Measurements from ENCODE around the gene ZBTB37.

The ZBTB37 gene

DNA sequence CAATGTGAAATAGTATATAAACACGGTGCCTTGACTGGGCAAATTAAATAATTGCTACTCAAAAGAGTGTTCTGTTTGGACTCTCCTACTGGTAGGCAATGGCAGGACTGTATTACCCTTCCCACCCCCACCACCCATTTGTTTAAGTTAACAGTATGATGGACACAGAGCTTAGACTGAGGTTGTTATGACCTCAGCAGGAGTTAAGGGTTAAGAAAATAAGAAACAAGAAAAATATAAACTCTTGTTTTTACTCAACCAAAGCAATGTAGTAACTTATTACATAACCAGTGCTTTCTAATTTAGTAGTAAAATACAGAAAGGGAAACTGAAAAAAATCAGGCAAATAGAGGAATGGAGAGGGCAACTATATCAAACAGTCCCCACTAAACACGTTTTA lies 68.9 kb downstream of the ZBTB37 start:
- Histone ChIP-seq H2BK15ac (replicated peaks; ENCODE audit: low read depth) (no peak overlapping the region), H4K8ac (ENCODE audit: low read depth, low read length) (no peak overlapping the region), H3K27ac (ENCODE audit: low read depth, low read length) (no peak overlapping the region), H3K4ac (ENCODE audit: low read depth, low read length) (no peak overlapping the region), H3K4me2 (ENCODE audit: low read length) (no peak overlapping the region), H3K79me2 (ENCODE audit: control insufficient read depth, insufficient read depth, low read length) (no peaks in the 10 kb centered on the region), H2BK120ac (ENCODE audit: low read depth, low read length) (no peak overlapping the region), H3K79me1 (ENCODE audit: low read length) (no peaks in the 10 kb centered on the region), H2BK5ac (ENCODE audit: low read length) (no peak overlapping the region), H3K4me3 (ENCODE audit: low read length) (no peak overlapping the region), H3K9ac (ENCODE audit: low read length) (no peak overlapping the region), H3K18ac (ENCODE audit: low read length) (no peak overlapping the region), H3K4me1 (ENCODE audit: control insufficient read depth, low read depth, low read length) (no peaks in the 10 kb centered on the region), H3K23ac (ENCODE audit: low read length) (no peak overlapping the region), H3K27me3 (ENCODE audit: insufficient read depth, low read length, poor library complexity) (no peaks in the 10 kb centered on the region), H3K56ac (ENCODE audit: low read length) (no peak overlapping the region), H2AK5ac (ENCODE audit: low read length) (no peak overlapping the region), H3K36me3 (ENCODE audit: control insufficient read depth, insufficient read depth, low read length) (no peaks in the 10 kb centered on the region), H4K5ac (ENCODE audit: low read length) (no peak overlapping the region)
- DNase-seq = no peak
- WGBS (ENCODE audit: extremely low coverage, insufficient coverage, low lambda C conversion rate) = no CpG with 5 or more reads among the region's 2 CpGs

DNA sequence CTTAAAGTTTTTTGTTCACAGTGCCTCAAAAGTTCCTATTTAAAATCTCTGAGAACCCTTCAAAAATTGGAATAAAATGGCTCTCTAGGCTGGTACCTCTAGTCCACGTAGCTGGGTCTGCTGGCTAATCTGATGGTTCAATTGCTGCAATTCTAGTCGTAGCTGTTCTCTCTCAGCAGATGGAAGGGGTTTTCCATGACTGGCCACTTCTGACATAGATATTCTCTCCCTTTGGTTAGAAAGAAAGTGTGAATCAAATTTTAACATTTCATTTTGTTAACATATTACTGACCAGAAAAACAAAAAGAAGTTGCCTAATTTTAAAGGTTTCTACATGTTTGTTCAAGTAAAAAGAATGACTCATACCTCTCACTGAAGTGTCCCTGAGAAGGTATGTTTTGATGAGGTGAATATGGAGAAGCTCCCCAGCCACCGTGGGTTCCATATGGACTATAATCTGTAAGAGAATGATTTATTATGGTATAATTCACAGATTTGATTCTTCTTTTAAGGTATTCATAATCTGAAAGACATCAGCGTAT lies 78.3 kb downstream of the ZBTB37 start:
- Histone ChIP-seq H3K27ac (ENCODE audit: low read depth, low read length) (no peak overlapping the region), H3K79me1 (ENCODE audit: low read length) (no peaks in the 10 kb centered on the region), H3K18ac (ENCODE audit: low read length) (no peak overlapping the region), H3K36me3 (ENCODE audit: control insufficient read depth, insufficient read depth, low read length) (peaks cover 9% of the 10 kb centered on the region), H3K23ac (ENCODE audit: low read length) (no peak overlapping the region), H3K4me1 (ENCODE audit: control insufficient read depth, low read depth, low read length) (no peaks in the 10 kb centered on the region), H2BK5ac (ENCODE audit: low read length) (no peak overlapping the region), H3K4ac (ENCODE audit: low read depth, low read length) (no peak overlapping the region), H4K5ac (ENCODE audit: low read length) (no peak overlapping the region), H4K8ac (ENCODE audit: low read depth, low read length) (no peak overlapping the region), H2BK15ac (replicated peaks; ENCODE audit: low read depth) (no peak overlapping the region), H3K56ac (ENCODE audit: low read length) (no peak overlapping the region), H3K9ac (ENCODE audit: low read length) (no peak overlapping the region), H3K27me3 (ENCODE audit: insufficient read depth, low read length, poor library complexity) (no peaks in the 10 kb centered on the region), H2AK5ac (ENCODE audit: low read length) (no peak overlapping the region), H3K4me2 (ENCODE audit: low read length) (no peak overlapping the region), H3K79me2 (ENCODE audit: control insufficient read depth, insufficient read depth, low read length) (no peaks in the 10 kb centered on the region), H2BK120ac (ENCODE audit: low read depth, low read length) (no peak overlapping the region), H3K4me3 (ENCODE audit: low read length) (no peak overlapping the region)
- no peak for DNase-seq
- no CpG with 5 or more reads among the region's 4 CpGs for WGBS (ENCODE audit: extremely low coverage, insufficient coverage, low lambda C conversion rate)

DNA sequence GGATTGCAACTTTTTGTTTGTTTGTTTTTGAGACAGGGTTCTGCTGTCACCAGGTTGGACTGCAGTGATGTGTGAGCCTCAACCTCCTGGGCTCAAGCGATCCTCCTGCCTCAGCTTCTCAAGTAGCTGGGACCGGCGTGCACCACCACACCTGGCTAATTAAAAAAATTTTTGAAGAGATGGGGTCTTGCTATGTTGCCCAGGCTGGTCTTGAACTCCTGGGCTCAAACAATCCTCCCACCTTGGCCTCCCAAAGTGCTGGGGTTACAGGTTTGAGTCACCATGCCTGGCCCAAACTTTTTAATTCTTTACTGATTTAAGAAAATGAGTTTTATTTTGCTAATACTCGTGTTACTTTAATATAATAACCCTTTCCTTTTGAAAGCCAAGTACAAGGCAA lies 80.4 kb downstream of the ZBTB37 start:
- H3K36me3 ChIP-seq (ENCODE audit: control insufficient read depth, insufficient read depth, low read length) = peaks cover 6% of the 10 kb centered on the region
- no peak overlapping the region for H2BK5ac ChIP-seq (ENCODE audit: low read length)
- H3K4me2 ChIP-seq (ENCODE audit: low read length) = no peak overlapping the region
- no peak overlapping the region for H2AK5ac ChIP-seq (ENCODE audit: low read length)
- H3K56ac ChIP-seq (ENCODE audit: low read length) = no peak overlapping the region
- H3K23ac ChIP-seq (ENCODE audit: low read length) = no peak overlapping the region
- H3K27me3 ChIP-seq (ENCODE audit: insufficient read depth, low read length, poor library complexity) = no peaks in the 10 kb centered on the region
- WGBS (ENCODE audit: extremely low coverage, insufficient coverage, low lambda C conversion rate) = no CpG with 5 or more reads among the region's 4 CpGs
- no peak overlapping the region for H3K9ac ChIP-seq (ENCODE audit: low read length)
- no peak overlapping the region for H2BK120ac ChIP-seq (ENCODE audit: low read depth, low read length)
- H3K79me2 ChIP-seq (ENCODE audit: control insufficient read depth, insufficient read depth, low read length) = no peaks in the 10 kb centered on the region
- H3K79me1 ChIP-seq (ENCODE audit: low read length) = no peaks in the 10 kb centered on the region
- H4K8ac ChIP-seq (ENCODE audit: low read depth, low read length) = no peak overlapping the region
- H2BK15ac ChIP-seq (replicated peaks; ENCODE audit: low read depth) = no peak overlapping the region
- H3K27ac ChIP-seq (ENCODE audit: low read depth, low read length) = no peak overlapping the region
- H4K5ac ChIP-seq (ENCODE audit: low read length) = no peak overlapping the region
- DNase-seq = no peak
- H3K4ac ChIP-seq (ENCODE audit: low read depth, low read length) = no peak overlapping the region
- H3K4me1 ChIP-seq (ENCODE audit: control insufficient read depth, low read depth, low read length) = no peaks in the 10 kb centered on the region
- no peak overlapping the region for H3K4me3 ChIP-seq (ENCODE audit: low read length)
- H3K18ac ChIP-seq (ENCODE audit: low read length) = no peak overlapping the region

Small RNAs within 50 kb of the gene (small RNA-seq; reads per million reads assigned to genes)
- 2.5 reads per million, percentile 34 among the genes with 10 or more reads in this experiment for gene RNA5SP67 (ENCODE audit: insufficient read depth)
